HUDEP-2 (cell line): ENCODE results near the gene SLC2A9.

ENCODE experiments used
- DNase-seq, 76 experiments: peaks; one replicate each; lab custom pipeline; 2025; ENCODE audit not compliant: unreplicated experiment in 76 of 76; lab: John Stamatoyannopoulos, UW

The SLC2A9 gene

DNA sequence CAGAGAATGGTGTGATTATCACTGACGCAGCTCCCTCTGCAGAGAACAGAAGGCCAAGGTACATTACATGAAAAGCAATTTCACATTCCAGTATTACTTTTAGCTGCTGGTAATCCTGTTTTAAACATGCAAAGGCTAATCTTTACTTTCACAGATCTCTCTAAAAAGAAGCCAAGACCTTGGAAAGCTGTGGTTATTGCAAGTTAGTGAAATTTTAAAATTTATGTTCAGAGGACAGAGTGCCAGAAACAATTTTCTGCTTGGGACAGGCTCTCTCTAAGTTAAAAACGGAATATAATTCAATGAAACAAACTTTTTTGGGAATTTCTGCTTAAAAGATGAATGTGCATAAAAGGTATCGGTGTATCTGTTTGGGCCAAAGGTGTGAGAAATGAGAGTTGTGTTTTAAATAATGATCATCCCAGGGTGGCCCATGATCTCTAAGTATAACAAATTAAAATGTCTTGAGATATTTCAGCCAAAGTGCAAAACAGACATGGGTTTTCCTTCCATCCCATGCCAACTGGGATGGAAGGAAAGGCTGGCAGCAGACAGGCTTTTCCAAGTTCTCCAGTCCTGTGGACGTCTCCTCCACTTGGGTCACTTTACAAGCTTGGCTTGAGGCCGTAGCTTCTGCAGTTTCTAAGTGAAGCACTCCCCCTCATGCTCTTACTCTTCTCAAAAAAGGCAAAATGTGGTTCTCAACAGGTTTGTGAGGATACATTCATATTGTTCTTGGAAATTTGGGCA lies 121.8 kb downstream of the SLC2A9 start:
- no peak for DNase-seq

DNA sequence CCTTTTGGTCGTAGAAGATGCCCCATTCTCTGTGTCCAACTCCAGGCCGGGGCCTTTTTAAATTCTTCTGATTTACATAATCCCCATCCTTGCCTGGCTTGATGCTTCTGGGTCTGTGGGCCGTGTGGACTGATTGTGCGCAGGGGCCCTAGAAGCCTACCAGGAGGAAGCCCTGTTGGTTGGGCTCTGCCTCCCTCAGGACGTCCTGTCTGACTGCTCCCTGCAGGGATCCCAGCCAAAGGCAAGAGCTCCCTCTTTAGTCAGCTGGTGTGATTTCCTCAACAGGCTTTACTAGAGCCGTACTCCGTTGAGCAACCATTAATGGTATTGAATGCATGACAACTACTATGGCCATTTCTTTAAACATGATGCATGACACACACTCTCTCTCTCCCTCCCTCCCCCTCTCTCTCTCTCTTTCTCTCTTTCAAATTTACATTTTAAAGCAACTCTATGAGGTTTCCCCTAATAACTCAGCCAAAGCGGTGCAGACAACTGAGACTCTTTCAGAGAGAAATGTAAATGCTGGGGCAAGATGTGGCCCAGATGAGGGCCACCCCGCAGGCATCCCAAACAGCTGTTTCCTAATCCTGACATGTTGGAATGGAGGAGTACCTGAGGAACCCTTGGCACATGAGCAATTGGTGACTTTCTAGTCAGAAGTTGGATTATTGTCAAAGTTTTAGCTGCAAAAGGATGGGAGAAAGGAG lies 122.5 kb downstream of the SLC2A9 start:
- DNase-seq: peak in 8 of 76 experiments; percentile 1 to 28 (median 14)

DNA sequence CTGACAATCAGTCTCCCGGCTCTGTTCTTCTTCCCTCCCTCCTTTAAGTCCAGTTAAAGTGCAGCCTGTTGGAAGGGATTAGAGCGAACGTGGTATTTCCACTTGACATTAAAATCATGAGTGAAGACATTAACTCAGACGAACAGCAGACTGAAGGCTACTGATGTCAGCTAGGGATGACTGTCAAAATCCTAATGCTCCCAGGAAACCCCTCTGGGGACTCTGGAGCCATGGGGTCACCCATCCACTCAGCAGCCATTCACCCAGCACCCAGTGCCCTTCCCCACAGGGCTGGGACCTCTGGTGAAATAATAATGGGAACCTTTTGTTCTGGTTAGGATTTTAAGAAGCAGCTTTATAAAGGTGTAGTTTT lies 126.0 kb downstream of the SLC2A9 start:
- no peak for DNase-seq

DNA sequence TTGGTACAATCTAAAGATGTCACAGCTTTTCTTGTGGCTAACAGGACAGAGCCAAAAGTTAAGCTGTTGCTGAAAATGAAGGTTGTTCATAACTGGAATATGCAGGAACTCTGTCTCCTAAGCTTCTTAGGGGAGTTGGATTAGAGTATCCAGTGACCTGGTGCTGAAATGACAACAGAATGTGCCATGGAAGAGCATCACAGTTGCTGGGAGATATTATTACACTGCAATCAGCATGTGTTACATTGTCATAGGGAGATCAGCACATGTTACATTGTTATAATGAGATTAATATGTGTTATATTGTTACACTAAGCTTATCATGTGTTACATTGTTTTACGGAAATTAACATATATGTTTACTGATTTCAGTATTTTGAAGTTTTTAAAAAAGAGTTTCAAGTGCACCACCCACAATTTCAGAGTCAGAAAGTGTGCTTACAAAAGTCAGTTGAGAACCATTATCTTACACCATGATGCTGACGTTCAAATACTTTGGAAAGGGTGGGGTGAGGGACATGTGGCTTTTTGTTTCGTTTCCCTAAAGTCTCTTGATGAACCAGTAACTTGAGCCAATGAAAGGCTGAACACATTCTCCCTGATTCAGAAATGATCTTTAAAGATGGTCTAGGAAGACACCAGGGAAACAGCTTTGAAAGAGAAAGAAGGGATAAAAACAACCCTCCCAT lies 126.5 kb downstream of the SLC2A9 start:
- no peak for DNase-seq

DNA sequence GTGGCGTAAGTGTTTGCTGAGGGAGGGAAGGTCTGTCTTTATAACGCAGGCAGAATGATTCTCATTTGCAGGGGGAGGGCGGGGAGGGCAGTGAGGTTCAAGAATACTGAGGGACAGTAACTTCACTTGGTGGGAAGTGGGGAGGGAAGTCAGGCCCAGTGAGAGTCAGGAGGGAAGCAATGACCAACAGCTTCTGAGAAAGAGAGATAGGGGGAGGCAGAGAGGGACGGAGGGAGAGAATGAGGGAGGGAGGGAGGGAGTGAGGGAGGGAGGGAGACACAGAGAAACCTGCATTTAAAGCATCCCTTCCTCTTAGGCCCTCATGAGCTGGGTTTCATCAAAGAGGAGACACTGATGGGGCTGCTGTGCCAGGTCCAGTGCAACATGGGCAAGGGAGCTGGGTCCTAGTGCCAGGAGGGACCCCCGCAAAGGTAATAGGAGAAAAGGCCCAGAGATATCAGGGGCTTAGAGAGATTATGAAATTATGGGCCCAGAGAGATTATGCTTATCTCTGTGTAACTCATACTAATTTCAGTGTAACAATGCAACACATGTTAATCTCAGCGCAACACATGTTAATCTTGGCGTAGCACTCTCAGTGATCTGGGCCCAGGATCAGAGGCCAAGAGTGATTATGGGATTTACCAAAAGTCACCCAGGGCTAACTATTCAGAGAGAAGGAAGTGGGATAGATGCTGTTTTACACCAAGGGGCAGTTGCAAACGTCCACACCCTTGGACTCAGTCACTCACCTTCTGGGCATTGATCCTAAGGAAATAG lies 127.8 kb downstream of the SLC2A9 start:
- DNase-seq: peak in 8 of 76 experiments; percentile 1 to 38 (median 4)

DNA sequence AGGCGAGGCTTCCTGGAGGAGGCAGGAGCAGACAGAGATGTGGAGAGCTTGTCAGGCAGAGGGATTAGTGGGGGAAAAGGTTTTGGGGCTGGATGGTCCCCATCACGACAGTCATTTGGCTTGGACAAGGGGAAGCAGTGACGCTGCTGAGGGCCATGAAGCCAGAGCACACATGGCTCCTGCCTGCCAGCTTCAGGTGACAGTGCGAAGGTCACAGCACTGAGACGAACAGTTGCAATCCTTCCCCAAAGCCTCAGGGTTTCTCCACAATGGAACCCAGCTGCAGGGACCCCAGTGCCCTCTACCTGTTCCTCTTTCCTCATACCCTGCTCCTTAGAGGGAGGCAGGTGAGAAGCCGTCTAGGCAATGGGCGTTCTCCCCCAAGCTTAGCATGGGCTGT lies 129.6 kb downstream of the SLC2A9 start:
- DNase-seq: no peak

DNA sequence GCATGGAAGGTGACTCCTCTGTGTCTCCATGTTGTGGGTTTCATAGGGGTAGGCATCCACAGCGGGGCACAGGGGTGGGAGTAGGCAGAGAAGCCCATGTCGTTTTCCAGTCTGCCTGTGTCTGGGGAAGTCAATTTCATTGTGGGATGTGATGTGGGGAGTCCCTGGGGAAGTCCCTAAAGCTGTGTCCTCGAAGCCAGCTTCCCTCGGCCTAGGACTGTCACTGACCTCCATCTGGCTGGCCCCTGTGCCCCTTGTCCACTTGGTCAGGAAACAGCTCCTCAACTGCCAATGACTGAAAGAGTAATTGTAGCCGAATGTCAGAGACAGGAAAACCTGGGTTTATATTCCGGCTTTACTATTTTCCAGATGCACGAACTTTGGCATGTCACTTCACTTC lies 130.2 kb downstream of the SLC2A9 start:
- DNase-seq: no peak

DNA sequence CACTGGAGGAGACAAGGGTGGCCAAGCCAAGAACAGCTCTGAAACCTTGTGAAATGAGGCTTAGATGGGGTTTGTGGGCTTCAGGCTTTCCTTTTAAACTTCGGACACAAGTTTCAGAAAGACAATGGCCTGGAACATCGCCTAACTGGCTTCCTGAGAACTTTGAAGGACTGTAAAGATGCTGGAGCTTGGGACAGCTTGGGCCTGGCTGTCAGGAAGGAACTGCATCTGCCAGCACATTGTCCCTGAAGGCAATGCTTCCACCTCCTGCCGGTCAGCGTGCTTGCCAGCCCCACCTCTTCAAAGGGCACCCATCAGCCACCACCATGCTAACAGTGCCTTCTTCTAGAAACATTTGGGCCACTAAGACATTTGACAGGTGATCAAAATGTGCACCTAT lies 132.0 kb downstream of the SLC2A9 start:
- DNase-seq: no peak

DNA sequence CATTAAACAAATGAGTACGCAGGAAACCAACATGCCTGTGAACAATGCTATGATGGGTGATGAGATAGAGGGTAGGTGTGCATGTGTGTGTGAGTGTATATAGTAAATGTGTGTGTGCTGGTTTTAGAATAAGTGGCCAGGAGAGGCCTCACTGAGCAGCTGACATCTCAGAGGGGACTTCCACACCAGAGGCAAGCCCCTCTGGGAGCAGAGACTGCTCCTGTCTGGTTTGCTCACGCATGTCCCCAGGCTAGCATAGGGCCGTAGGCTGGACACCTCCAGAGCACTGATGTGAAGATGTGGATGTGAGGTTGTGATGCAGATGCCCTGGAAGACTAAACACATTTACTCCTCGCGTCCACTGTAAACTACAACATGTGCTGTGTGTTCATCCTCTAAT lies 135.3 kb downstream of the SLC2A9 start:
- DNase-seq: no peak

DNA sequence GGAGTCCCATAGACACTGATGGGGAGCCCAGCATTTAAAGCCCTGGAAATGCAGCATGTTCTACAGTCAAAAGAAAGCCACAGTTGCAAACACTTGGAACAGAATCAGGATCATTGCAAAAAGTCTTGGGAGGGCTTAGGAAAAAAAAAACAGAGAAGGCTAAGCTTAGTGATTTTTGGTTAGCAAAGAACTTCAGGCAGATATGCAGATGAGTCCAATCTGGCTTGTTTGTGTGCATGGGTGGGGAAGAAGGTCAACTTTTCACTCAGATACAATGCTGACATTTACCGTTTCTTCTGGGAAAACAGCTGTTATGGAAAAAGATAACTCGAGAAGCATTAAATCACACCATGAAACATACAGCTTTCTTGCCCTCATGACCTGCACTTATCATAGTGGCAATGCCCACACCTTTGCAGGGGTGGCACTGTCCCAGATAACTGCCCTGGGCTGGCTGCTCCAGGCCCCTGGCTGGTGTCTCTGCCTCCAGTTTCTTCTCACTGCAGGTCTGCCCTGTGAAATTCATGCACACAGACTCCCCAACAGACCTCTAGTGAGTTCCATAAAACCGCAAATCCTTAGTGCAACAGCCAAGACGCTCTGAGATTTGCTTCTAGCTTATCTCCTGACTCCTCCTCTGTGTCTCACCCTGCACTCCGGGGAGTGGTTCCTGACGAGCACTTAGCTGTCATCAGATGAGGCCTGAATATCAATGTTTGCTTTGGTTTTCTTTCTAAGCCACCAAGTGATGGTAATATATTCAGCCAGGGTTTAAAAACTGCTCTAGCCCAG lies 140.7 kb downstream of the SLC2A9 start:
- peak in 2 of 76 experiments; percentile 1 to 5 for DNase-seq

DNA sequence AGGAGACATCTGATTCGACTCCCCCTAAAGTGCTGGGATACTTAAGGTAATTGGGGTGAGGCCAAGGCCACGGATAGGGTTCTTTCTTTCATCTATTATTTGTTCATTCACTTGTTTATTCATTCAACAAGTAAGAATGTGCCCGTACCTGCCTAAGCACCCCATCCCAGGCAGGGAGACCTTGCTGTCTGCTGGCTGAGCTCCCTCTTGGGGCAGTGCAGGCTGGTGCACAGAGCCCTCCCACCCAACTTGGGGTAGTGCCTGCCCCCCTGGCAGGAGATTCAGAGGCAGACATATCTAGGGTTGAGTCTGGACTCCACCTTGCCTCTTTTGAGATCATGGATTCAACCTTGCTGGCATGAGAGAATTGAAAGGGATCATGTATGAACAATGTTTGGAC lies 144.2 kb downstream of the SLC2A9 start:
- no peak for DNase-seq

DNA sequence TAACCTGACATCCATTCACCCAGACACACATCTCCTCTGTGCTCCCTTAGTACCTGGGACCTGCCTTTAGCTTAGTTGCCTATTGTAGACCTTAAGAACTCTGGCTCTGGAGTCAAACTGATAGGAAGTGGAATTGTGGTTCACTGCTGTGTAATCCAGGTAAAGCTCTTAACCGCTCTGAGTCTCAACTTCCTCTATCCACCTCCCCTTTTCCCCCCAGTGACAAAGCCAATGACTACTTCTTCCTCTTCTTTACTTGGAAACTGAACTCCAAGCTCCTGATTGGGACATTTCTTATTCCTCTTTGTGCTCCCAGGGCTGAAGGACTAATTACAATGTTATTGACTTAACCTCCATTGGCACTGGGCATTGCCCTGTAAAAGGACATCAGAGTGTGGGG lies 145.8 kb downstream of the SLC2A9 start:
- DNase-seq: no peak

DNA sequence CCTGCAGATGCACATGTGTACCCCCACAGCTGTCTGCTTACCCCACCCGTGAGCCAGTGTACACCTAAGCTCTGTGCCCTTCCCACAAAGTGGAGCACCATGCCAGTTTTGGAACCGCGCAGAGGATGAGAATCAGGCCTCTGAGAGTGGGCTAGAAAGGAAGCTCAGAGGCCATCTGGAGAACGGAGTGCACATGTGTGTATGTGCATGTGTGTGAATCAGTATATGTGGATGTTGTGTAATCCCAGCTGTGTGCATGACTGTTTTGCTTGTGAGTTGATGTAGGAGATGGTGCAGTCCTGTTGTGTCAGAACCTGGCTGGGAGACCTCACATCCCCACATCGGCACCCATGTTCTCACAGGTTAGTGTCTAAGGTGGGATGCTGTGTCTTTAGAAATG lies 146.9 kb downstream of the SLC2A9 start:
- DNase-seq: no peak

DNA sequence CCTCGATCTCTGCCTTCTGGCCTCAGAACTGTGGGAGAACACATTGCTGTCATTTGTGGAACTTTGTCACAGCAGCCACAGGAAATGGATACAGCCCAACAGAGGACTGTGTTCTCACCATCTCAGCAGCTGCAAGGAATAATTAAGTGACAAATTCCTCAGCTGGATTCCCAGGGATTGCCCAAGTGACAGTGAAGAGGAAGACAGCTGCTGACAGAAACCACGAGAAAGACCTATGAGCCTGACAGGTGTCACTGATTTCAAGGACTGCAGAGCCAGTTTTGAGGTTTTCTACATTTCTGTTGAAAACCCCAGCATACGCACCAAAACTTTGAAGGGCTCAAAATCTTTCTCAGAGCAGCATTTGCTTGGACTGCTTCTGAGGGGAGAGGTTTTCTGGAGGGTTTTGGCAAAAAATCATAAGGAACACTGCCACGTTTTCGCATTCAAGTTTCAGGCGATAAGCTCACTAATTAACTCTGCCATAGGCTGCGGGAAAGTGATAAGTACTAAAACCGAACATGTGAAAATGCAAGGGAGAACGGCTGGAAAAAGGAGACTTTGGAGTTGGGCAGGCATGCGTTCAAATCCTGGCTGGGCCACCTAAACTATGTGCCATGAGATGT lies 151.0 kb downstream of the SLC2A9 start:
- DNase-seq: no peak

DNA sequence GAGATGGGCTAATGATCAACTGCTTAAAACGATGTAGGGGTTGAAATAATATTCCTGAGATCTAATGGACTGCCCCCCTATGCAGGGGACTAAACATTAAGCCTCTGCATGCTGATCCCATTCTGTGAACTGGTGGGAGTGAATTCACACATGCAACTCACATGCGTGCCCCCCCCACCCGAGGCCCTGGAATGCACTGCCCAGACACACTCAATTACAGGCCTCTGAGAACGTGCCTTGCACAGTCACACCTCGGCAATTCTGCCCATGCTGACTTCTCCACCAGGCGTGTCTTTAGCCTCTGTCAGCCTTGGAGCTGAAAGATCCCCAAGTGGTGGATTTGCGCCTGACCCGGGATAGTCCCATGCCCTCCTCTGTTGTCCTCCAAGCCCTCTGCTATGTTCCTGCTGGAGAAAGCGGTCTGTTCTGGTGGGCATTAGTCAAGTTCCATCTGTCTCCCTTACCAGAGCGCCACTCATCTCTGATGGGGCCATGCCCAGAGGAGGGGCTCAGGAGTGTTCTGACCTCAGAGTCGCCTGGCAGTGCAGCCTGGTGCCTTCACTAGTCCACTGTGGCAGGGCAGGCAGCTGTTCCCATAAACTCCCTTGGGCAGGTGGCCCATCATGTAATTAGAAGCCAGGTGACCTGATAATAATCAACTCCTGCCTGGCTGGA lies 153.4 kb downstream of the SLC2A9 start:
- DNase-seq: no peak

DNA sequence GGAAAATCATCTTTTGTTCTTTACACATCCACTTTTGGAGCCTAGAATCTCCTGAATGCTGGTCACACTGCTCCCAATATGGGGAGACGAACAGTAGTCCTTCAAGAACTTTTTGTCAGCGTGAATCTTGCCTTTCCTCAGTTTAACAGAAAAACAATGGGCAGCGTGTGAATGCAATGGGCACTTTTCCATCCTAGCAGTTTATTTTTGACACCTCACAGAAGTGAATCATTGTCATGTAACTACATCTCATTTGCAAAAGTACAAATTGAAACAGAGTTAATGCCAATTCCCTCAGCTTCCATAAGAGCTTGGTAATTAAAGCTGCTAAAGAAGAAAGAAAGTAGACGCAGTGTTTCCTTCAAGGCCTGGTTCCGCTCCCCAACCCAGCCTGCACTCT lies 154.4 kb downstream of the SLC2A9 start:
- DNase-seq: no peak

DNA sequence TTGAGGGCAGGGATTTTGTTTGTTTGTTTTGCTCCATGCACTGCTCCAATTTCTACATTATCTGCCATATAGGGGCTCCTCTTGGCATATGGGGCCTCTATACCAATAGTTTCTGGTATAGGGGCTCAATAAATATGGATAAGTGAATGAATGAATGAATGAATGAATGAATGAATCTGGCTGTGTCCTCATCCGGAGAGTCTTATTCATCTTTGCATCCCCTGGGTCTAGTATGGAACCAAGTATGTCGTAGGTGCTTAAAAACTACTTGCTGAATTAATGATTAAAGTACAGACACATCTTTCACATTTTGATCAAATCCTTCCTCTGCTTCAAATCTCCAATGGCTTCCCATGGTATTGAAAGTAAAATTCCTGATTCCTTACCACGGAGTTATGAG lies 159.7 kb downstream of the SLC2A9 start:
- DNase-seq: no peak

DNA sequence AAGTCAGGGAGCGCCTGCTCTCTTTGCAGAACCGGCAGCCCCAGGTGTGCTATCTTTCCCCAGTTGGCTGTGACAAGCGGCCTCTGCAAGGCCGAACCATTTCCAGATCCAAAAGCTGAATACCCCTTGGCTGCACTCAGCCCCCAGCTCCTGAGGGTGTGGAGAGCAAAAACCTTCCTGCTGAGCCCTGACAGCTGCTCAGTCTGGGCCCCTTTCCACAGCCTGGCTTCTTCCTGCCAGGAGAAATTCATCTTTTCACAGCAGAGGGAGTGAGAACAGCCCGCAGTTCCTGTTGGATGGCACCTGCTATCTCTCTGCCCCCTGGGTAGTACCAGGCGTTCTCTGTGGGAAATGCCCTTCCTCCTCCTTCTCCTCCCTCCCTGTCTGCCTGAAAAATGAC lies 161.5 kb downstream of the SLC2A9 start:
- no peak for DNase-seq

DNA sequence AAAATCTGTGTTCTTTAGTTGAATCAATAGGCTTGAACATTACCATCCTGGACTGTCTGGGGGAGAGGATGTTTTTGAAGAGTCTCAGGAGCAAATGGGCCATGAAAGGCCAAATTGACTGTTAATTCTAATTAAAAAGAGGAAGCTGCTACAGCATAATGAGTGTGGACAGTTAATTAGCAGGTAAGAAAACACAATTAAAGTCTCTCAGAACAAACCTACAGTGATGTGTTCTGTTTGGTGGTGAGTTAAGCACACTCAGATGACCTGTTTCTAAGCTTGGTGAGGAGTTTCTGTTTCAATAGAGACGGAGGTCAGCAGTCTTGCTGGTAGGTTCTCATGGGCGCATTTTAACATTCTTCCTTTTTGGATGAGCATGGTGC lies 171.8 kb downstream of the SLC2A9 start:
- no peak for DNase-seq
